GM04504 (cell line): ENCODE results near the gene MEP1A.
A peak's percentile ranks its signal among the peaks of the same experiment; 100 is the strongest.
"Not testable (repeated sequence)": the region's sequence is repeated elsewhere in the genome, so short reads cannot be mapped to it uniquely, and the experiment has no call there.

Experiments
- DNase-seq: peaks from one replicate; pipeline ENCODE4 v3.0.0-alpha.2; 2012; ENCODE audit warnings: low read depth

The MEP1A gene

GRCh38 chr6:46777476-46778346 lies 15.5 kb upstream of the MEP1A start:
- no peak for DNase-seq

- DNase-seq, result peak; percentile 17
Observed at GRCh38 chr6:46781478-46782378, 11.5 kb upstream of the MEP1A start.

- no peak for DNase-seq
Observed at GRCh38 chr6:46784535-46784934, 8.7 kb upstream of the MEP1A start.

DNA sequence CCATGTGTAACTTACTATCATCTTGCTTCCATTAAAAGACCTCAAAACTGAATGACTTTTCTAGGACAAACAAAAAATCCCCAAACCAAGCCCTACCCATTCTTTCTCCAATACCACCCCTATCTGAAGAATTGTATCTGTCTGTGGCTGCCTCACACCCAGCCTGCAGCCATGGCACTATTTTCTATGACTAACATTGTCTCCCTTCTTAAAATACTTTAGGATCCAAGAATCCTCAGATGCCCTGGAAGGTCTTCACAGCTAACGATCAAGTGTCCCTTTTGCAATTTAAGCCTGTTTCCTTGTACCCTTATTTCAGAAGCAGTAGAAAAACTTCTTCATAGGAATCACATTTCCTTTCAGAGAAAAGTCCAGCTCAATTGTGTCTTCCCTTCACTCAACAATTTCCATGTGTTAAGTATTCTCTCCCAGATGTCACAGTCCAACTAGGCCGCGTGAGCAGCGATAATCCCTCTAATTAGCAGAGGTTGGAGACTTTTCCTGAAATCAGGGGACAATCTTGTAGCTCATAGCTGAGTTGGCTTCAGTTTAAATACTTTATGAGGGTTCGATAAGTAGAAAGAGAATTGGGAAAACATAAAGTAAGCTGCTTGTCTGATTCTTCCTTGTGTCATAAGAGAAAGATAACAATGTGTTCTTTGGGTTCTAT lies 5.2 kb upstream of the MEP1A start:
- DNase-seq, result no peak

DNA sequence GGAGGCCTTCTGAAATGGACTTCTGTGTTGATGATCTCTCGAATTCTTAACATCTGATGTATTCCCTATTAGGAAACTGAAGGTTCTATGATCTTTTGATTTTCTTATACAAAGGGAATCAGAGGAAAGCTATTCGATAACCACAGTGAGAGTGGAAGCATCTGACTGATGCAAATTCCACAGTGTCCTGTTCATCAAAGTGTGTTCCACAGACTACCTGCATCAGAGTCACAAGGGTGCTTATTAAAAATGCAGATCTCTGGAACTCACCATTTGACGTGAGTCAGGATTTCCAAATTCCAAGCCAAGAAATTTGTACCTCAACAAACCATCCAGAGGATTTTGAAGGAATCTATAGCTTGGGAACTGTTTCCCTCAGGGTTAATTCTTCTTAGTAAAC lies 4.4 kb upstream of the MEP1A start:
- DNase-seq, result no peak

- DNase-seq, result no peak
Observed at GRCh38 chr6:46789434-46790354, 3.5 kb upstream of the MEP1A start.

- no peak for DNase-seq
Observed at GRCh38 chr6:46790355-46790874, 2.8 kb upstream of the MEP1A start.

GRCh38 chr6:46792635-46793034 lies 554 bp upstream of the MEP1A start:
- DNase-seq, result no peak

GRCh38 chr6:46794068-46794467 lies 879 bp downstream of the MEP1A start:
- no peak for DNase-seq

GRCh38 chr6:46795816-46796215 lies 2.6 kb downstream of the MEP1A start:
- DNase-seq, result no peak

DNA sequence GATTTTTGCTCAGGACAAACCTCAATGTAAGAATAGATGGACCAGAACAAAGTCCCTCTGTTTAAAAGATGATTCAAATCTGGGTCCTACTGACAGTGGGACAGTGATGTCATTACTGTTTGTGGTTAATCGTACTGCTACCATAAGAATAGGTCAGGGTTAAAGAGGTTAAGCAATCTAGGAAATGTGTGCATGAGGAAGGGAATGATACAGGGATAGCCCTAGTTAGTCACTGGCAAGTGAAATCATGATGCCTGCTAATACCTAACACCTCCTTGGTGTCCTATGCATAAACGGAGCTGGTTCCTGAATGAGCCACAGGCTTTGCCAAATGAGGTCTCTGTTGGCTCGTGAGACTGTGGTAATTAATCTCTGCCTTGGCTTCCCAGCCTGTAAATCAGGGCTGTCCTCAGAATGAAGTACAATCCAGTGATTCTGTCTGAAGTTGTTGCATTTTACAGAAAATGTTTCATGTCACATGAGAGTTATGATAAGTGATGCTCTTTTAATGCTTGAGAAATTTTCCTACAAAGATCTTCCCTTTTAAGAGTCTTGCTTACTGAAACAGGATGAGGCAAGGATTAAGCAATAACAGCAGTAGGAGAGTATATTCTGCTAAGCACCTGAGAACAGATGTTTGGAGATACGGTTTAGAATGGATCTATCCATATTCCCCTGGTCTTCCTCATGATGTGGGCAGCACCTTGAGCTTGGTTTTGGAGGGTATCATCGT lies 3.8 kb downstream of the MEP1A start:
- DNase-seq, result no peak

DNA sequence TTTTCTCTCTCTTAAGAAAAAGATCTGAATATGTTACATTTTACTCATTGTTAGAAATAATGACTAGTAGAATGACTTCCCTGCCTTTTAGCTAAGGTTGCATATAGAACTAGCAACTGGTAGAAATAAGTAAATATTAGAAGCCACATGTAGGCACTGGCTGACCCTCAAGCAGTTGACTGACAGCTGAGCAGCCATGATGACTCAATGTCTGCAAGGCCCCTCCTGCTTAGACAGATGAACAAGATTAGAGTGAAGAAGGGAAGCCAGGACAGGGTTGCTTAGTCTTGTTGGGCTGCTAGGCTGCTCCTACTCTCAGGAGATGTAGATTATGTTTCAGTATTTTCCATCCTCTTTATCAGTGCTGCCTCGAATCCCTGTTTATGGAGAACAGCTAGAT lies 6.5 kb downstream of the MEP1A start:
- no peak for DNase-seq

DNA sequence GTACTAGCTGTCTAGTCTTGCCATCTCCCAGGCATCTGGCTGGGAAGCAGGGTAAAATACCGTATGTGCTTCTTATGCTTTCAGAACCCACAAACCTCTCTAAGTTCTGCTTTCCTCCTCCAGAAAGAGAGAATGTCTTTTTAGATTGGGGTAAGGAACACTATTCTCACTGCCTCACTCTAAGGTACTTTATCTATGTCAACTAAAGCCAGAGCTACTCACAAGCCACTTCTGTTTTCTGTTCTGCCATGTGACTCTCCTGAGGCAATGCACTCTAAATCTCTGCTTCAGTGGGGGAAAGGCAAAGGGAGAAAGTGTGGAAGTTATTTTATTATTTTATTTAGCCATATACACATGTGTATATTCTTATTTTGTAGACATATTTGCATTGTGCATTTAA lies 15.6 kb downstream of the MEP1A start:
- no peak for DNase-seq

- DNase-seq, result no peak
Observed at GRCh38 chr6:46815130-46815529, 21.9 kb downstream of the MEP1A start.

DNA sequence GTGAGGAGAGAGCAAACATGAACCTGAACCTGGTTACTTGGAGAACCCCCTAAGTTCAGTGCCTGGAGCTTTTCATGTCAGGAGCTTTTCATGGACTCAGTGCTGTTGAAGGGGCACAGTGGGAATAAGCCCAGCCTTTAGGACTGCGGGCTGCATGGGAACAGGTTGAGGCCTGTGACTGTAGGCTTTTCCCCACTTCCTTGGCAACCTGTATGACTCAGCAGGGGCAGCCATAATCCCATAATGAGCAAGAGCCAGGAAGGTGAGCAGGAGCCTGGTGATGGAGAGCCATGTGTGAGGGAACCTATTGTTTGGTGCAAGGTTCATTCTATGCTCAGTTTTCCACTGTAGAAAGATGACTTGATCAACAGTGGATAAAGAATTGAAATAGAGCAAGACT lies 23.4 kb downstream of the MEP1A start:
- DNase-seq, result no peak

DNA sequence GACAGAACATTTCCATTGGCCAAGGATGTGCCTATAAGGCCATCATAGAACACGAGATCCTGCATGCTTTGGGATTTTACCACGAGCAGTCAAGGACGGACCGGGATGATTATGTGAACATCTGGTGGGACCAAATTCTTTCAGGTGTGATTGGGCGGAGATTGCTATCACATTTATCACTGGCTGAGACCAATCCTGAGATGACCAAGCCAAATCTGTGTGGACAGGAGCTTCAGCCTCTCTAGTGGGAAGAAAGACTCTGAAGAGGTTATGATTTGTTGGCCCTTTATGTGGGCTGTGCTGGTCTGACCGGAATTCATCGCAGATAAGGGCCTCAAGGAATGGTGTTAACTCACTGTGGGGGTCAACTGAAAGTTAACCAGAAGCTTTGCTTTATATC lies 26.4 kb downstream of the MEP1A start:
- no peak for DNase-seq

GRCh38 chr6:46821458-46821881 lies 28.3 kb downstream of the MEP1A start:
- no peak for DNase-seq

- DNase-seq, result no peak
Observed at GRCh38 chr6:46828939-46829338, 35.8 kb downstream of the MEP1A start.

DNA sequence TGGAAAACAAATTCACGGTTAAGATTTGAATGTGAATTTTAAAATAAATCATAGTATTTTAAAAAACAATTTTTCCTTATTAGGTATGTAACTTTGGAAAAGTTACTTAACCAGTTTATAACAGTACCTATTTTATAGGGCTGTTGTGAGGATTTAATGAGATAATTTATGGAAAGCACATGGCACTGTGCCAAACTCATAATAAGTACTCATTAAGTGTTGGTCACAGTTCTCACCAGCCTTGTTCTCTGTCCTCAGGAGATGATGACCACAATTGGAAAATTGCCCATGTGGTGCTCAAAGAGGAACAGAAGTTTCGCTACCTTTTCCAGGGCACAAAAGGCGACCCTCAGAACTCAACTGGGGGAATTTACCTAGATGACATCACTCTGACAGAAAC lies 39.6 kb downstream of the MEP1A start:
- no peak for DNase-seq

- DNase-seq, result not testable (repeated sequence)
Observed at GRCh38 chr6:46834257-46834916, 41.2 kb downstream of the MEP1A start.
